DOHH2 (cell line): ENCODE results near the gene WNT3.

Experiments
- H3F3A ChIP-seq: fragments of 200-600 bp; sonication (generic), shearing (Covaris generic); 2 replicates; pipeline ENCODE4 v1.6.0; 2016; ENCODE audit warnings: antibody characterized with exemption, mild to moderate bottlenecking; ENCODE audit not compliant: control insufficient read depth, insufficient read depth
- H3K27ac ChIP-seq: fragments of 200-600 bp; sonication (generic); 2 replicates; pipeline ENCODE4 v1.5.1; 2014; ENCODE audit warnings: low read depth, mild to moderate bottlenecking, low read length, moderate library complexity
- H3K27me3 ChIP-seq: fragments of 200-600 bp; sonication (generic); 2 replicates; pipeline ENCODE4 v1.6.1; 2014; ENCODE audit warnings: mild to moderate bottlenecking, low read length, mixed read lengths; ENCODE audit not compliant: control insufficient read depth
- H3K36me3 ChIP-seq: fragments of 200-600 bp; sonication (generic); 2 replicates; pipeline ENCODE4 v1.6.1; 2014; ENCODE audit warnings: mild to moderate bottlenecking, low read length, moderate library complexity, mixed read lengths; ENCODE audit not compliant: control insufficient read depth
- H3K4me1 ChIP-seq: fragments of 200-600 bp; sonication (generic); 2 replicates; pipeline ENCODE4 v1.6.1; 2014; ENCODE audit warnings: mild to moderate bottlenecking, low read length, mixed read lengths; ENCODE audit not compliant: control insufficient read depth
- H3K4me2 ChIP-seq: fragments of 200-600 bp; sonication (generic); 2 replicates; pipeline ENCODE4 v1.6.0; 2014; ENCODE audit warnings: mild to moderate bottlenecking, low read length, moderate library complexity
- H3K4me3 ChIP-seq: fragments of 200-600 bp; sonication (generic); 2 replicates; pipeline ENCODE4 v1.5.1; 2014; ENCODE audit warnings: mild to moderate bottlenecking, low read length, mixed read lengths
- H3K79me2 ChIP-seq: fragments of 200-600 bp; sonication (generic); 2 replicates; pipeline ENCODE4 v1.6.1; 2014; ENCODE audit warnings: mild to moderate bottlenecking, low read length, mixed read lengths; ENCODE audit not compliant: control insufficient read depth
- H3K9me2 ChIP-seq: fragments of 200-600 bp; sonication (generic); replicated peaks from 2 replicates; pipeline ENCODE4 v1.6.1; 2014; ENCODE audit warnings: mild to moderate bottlenecking, low read length, mixed read lengths; ENCODE audit not compliant: control insufficient read depth
- H3K9me3 ChIP-seq: fragments of 200-600 bp; sonication (generic); 2 replicates; pipeline ENCODE4 v1.6.1; 2014; ENCODE audit warnings: antibody characterized with exemption, low read length, mixed read lengths; ENCODE audit not compliant: control insufficient read depth, insufficient read depth
- H4K20me1 ChIP-seq: fragments of 200-600 bp; sonication (generic); 2 replicates; pipeline ENCODE4 v1.6.0; 2014; ENCODE audit warnings: low read depth, mild to moderate bottlenecking, antibody characterized with exemption, low read length, moderate library complexity; ENCODE audit not compliant: control insufficient read depth, insufficient read depth
- EZH2phosphoT487 ChIP-seq: fragments of 200-600 bp; sonication (generic); IDR thresholded peaks from 2 replicates; pipeline ENCODE4 v1.6.1; 2017; ENCODE audit warnings: borderline replicate concordance, mild to moderate bottlenecking, antibody characterized with exemption, low read length, moderate library complexity, mixed read lengths
- TF ChIP-seq, protein P1 (sequence below): fragments of 200-600 bp; sonication (generic); IDR thresholded peaks from one replicate; pipeline ENCODE4 v1.5.1; 2014; ENCODE audit warnings: antibody characterized with exemption, mild to moderate bottlenecking, low read depth, low read length; ENCODE audit not compliant: poor library complexity, severe bottlenecking

The WNT3 gene

DNA sequence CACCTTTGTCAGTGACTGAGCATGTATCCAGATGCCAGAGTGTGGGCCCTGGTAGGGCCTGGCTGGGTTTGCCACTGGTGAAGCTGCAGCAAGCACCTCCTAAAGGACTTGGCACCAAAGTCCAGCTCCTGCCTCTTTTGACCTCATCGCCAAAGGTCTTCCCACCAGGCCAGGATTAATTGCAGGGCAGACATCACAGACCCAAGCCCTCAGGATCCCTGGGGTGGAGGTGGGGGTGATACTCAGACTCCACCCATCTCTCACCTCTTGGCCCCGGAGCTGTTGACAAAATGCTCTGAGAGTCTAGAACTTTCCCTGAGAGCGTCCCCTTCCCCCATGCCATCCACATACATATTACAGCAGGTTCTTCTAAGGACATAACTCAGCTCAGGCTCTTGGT is 4.6 kb downstream of the WNT3 start:
- H3K27ac ChIP-seq, result no peak overlapping the region
- H3K36me3 ChIP-seq, result no peaks in the 10 kb centered on the region
- H3K4me2 ChIP-seq, result no peak overlapping the region
- H3K9me3 ChIP-seq, result no peaks in the 10 kb centered on the region
- peaks cover 43% of the 10 kb centered on the region for H3K27me3 ChIP-seq
- no peak for TF ChIP-seq EZH2phosphoT487
- TF ChIP-seq, protein P1, sequence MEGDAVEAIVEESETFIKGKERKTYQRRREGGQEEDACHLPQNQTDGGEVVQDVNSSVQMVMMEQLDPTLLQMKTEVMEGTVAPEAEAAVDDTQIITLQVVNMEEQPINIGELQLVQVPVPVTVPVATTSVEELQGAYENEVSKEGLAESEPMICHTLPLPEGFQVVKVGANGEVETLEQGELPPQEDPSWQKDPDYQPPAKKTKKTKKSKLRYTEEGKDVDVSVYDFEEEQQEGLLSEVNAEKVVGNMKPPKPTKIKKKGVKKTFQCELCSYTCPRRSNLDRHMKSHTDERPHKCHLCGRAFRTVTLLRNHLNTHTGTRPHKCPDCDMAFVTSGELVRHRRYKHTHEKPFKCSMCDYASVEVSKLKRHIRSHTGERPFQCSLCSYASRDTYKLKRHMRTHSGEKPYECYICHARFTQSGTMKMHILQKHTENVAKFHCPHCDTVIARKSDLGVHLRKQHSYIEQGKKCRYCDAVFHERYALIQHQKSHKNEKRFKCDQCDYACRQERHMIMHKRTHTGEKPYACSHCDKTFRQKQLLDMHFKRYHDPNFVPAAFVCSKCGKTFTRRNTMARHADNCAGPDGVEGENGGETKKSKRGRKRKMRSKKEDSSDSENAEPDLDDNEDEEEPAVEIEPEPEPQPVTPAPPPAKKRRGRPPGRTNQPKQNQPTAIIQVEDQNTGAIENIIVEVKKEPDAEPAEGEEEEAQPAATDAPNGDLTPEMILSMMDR, result no peak
- H3K79me2 ChIP-seq, result no peaks in the 10 kb centered on the region
- no peaks in the 10 kb centered on the region for H3K4me1 ChIP-seq
- no peak overlapping the region for H3K4me3 ChIP-seq
- no peaks in the 10 kb centered on the region for H3F3A ChIP-seq
- no peaks in the 10 kb centered on the region for H4K20me1 ChIP-seq
- no peaks in the 10 kb centered on the region for H3K9me2 ChIP-seq

DNA sequence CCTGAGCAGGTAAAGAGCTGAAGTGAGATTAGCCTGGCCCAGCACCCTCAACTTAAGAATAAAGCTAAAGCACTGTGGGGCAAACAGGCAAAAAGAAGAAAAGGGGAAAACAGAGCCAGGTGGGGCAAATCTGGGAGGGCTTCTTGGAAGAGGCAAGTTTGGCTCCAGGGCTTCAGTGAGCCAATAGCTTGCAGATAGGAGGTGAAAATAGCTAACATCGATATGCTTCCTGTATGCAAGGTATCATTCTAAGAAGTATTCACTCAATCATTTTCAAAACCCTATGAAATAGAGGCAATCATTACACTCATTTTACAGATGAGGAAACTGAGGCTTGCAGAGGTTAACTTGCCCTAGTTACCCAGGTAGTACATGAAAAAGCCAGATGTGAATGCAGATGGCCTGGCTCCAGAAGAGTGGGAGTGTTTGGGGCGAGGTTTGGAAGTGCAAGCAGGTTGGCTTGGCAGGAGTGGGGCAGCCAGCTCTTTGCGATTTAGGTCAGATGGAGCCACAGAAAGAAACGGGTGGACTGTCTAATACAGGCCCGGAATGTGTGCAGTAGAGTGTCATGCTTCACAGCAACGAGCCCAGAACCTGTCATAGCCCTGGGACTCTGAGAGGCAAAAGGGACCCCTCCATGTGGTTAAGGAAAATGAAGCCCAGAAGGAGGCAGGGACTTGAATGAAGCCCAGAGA is 5.7 kb downstream of the WNT3 start:
- Histone ChIP-seq H3K79me2 (no peaks in the 10 kb centered on the region), H3K9me3 (no peaks in the 10 kb centered on the region), H3K4me2 (no peak overlapping the region), H3F3A (no peaks in the 10 kb centered on the region), H3K27ac (no peak overlapping the region), H3K9me2 (no peaks in the 10 kb centered on the region), H3K27me3 (peaks cover 33% of the 10 kb centered on the region), H3K36me3 (no peaks in the 10 kb centered on the region), H3K4me1 (no peaks in the 10 kb centered on the region), H3K4me3 (no peak overlapping the region), H4K20me1 (no peaks in the 10 kb centered on the region)
- TF ChIP-seq, protein P1, result no peak

DNA sequence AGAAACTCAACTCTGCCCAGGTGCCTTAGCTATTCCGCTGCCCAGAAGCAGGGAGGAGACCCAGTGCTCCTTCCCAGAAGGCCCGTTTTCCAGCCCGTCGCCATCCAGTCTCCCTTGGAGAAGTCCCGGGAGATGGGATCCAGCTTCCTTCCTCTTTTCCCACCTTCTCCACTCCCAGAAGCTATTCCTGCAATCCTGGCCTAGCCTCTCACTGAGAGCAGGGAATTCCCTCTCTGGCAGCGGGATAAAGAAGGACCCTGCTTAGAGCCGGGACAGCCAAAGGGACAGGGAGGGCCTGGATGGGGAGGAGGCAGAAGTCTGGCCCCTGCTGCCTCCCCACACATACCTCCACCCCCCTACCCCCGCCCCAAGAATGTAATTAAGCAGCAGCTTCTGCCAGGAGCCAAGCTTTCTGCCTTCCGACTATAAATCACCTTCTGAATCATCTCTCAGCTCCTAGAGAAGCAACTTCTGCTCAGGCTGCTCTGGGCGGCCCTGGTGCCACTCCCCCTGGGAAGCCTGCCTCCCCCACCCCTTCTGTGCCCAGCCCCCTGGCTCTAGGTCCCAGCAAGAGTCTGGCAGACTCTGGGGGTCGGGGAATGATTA is 6.4 kb downstream of the WNT3 start:
- H3K27ac ChIP-seq, result no peak overlapping the region
- H3K9me3 ChIP-seq, result no peaks in the 10 kb centered on the region
- TF ChIP-seq, protein P1, result no peak
- no peak for TF ChIP-seq EZH2phosphoT487
- no peaks in the 10 kb centered on the region for H3K79me2 ChIP-seq
- H3K4me2 ChIP-seq, result no peak overlapping the region
- H4K20me1 ChIP-seq, result no peaks in the 10 kb centered on the region
- H3K9me2 ChIP-seq, result no peaks in the 10 kb centered on the region
- H3K4me1 ChIP-seq, result no peaks in the 10 kb centered on the region
- H3K27me3 ChIP-seq, result peaks cover 26% of the 10 kb centered on the region
- no peaks in the 10 kb centered on the region for H3K36me3 ChIP-seq
- no peaks in the 10 kb centered on the region for H3F3A ChIP-seq
- no peak overlapping the region for H3K4me3 ChIP-seq
